ENCODE measurements around the gene ARHGAP4. TPM values are rescaled to one million over a fixed set of nuclear protein-coding genes. Genes with fewer than 3 reads are reported as not detected.

ARHGAP4 gene
- total RNA-seq, 3 donors from 2014 or later: 96.7 to 128 (median 108) TPM

GRCh38 chrX:153884136-153884535 is 41.9 kb downstream of the ARHGAP4 start:
- ATAC-seq (no peak), DNase-seq (no peak)
- Mint-ChIP-seq H3K27me3 (ENCODE audit: low read depth) (peaks cover 29% of the 10 kb centered on the region), H3K9me3 (no peaks in the 10 kb centered on the region), H3K4me3 (no peak overlapping the region), H3K4me1 (ENCODE audit: low read depth) (peaks cover 5% of the 10 kb centered on the region), H3K36me3 (ENCODE audit: insufficient read depth) (no peaks in the 10 kb centered on the region)

GRCh38 chrX:153883163-153883843 is 42.8 kb downstream of the ARHGAP4 start:
- Mint-ChIP-seq H3K9me3 (no peaks in the 10 kb centered on the region), H3K36me3 (ENCODE audit: insufficient read depth) (no peaks in the 10 kb centered on the region), H3K27me3 (ENCODE audit: low read depth) (peaks cover 32% of the 10 kb centered on the region), H3K4me3 (no peak overlapping the region), H3K4me1 (ENCODE audit: low read depth) (peaks cover 11% of the 10 kb centered on the region)
- DNase-seq: no peak
- ATAC-seq: no peak

DNA sequence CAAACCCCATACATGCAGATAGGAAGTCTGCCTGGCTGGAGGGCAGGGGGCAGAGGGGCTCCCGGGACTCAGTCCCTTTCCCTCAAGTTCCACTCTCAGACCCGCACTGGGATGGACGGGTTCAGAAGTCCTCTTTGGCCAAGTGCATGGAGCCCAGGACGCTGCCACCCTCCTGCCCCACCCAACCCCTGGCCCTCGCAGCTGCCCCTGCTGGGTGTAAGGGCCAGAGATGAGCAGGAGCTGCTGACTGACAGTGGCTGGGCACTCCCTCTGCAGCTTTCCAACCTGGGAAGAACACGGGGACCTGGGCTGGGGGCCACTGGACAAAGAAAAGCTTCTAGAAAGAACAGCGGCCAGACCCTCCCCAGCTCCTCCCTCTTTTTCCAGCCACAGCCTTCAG is 43.5 kb downstream of the ARHGAP4 start:
- DNase-seq (no peak), ATAC-seq (no peak)
- H3K4me3 Mint-ChIP-seq: no peak overlapping the region
- peaks cover 30% of the 10 kb centered on the region for H3K27me3 Mint-ChIP-seq (ENCODE audit: low read depth)
- no peaks in the 10 kb centered on the region for H3K36me3 Mint-ChIP-seq (ENCODE audit: insufficient read depth)
- H3K4me1 Mint-ChIP-seq (ENCODE audit: low read depth): peaks cover 15% of the 10 kb centered on the region
- H3K9me3 Mint-ChIP-seq: no peaks in the 10 kb centered on the region

GRCh38 chrX:153882086-153882498 is 44.0 kb downstream of the ARHGAP4 start:
- Mint-ChIP-seq H3K4me3 (no peak overlapping the region), H3K36me3 (ENCODE audit: insufficient read depth) (no peaks in the 10 kb centered on the region), H3K9me3 (no peaks in the 10 kb centered on the region), H3K4me1 (ENCODE audit: low read depth) (peaks cover 15% of the 10 kb centered on the region), H3K27me3 (ENCODE audit: low read depth) (peaks cover 29% of the 10 kb centered on the region)
- ATAC-seq (no peak), DNase-seq (no peak)

DNA sequence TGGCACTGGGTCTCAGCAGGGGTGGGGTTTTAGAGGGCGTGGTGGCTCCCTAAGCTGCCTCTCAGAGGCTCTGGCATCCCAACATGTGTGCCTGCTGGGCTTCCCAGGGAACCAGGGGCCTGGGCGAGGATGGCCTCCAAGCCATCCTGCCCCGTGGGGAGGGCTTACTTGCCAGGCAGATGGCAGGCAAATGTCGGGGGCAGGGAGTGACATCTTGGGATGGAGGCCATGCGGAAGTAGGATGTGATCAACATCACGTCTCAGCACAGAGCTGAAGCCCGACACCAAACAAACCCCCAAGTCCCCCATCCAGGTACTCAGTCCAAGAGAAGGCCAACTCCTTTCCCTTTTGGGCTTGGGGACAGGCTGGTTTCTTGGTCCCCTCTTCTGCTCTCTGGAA is 44.8 kb downstream of the ARHGAP4 start:
- peaks cover 17% of the 10 kb centered on the region for H3K4me1 Mint-ChIP-seq (ENCODE audit: low read depth)
- ATAC-seq: no peak

DNA sequence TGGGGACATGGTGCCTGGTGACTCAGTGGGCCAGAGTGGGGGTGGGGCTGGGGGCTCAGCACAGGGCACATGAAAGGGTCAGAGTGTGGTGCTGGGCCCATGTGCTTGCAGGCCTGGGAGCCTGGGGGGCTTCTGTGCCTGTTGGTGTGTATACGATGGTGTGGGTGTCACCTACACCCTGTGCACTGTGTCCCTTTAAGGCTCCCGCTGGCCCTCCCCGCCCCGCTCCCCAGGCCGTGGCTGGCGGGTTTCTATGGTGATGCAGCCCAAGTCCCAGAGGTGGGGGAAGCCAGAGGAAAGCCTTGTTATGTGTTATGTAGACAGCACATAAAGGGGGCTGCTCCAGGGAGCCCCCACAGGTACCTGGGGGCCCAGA is 45.6 kb downstream of the ARHGAP4 start:
- Mint-ChIP-seq H3K27me3 (ENCODE audit: low read depth) (peaks cover 33% of the 10 kb centered on the region), H3K4me1 (ENCODE audit: low read depth) (peaks cover 17% of the 10 kb centered on the region), H3K9me3 (no peaks in the 10 kb centered on the region), H3K4me3 (no peak overlapping the region), H3K36me3 (ENCODE audit: insufficient read depth) (no peaks in the 10 kb centered on the region)
- ATAC-seq: no peak
- no peak for DNase-seq

More for the DNA sequence above, 44.8 kb downstream of the ARHGAP4 start:
- no peak for DNase-seq
- Mint-ChIP-seq H3K9me3 (no peaks in the 10 kb centered on the region), H3K4me3 (no peak overlapping the region), H3K36me3 (ENCODE audit: insufficient read depth) (no peaks in the 10 kb centered on the region), H3K27me3 (ENCODE audit: low read depth) (peaks cover 29% of the 10 kb centered on the region)

- no peak overlapping the region for H3K4me3 Mint-ChIP-seq
- H3K4me1 Mint-ChIP-seq (ENCODE audit: low read depth): peaks cover 16% of the 10 kb centered on the region
- peaks cover 35% of the 10 kb centered on the region for H3K27me3 Mint-ChIP-seq (ENCODE audit: low read depth)
- no peaks in the 10 kb centered on the region for H3K9me3 Mint-ChIP-seq
- ATAC-seq (no peak), DNase-seq (no peak)
- no peaks in the 10 kb centered on the region for H3K36me3 Mint-ChIP-seq (ENCODE audit: insufficient read depth)
These were observed 46.2 kb downstream of the ARHGAP4 start for GRCh38 chrX:153879741-153880439.

DNA sequence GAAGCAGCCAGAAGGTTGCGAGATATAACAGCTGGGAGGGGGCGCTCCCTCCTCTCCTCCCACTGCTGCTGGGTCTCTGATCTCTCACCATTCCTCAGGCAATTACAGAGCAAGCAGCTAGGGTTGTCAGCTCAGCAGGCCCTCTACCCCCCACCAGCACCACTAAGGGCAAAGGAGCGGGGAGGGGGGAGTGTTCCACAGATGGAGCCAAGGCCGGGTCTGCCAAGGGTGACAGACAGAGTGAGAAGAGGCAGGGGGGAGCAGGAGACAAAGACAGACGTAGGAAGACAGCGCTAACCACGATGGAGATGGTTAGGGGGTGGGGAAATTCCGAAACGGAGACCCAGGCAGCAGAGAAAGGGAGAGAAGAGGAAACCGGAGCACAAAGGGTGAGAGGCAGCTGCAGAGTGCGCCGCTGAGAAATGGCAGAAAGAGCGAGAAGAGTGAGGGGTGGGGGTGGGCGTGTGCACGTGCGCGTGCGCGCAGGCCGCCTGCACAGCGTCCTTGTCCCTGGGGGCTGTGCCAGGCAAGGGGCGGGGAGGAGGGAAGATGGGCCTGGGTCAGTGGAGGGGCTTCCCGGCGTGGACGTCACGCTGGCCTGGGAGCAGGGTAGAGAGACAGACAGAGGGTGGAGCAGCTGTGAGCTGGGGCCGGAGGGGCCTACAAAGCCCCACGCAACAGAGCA is 47.0 kb downstream of the ARHGAP4 start:
- no peaks in the 10 kb centered on the region for H3K9me3 Mint-ChIP-seq
- no peaks in the 10 kb centered on the region for H3K36me3 Mint-ChIP-seq (ENCODE audit: insufficient read depth)
- DNase-seq: no peak
- H3K27me3 Mint-ChIP-seq (ENCODE audit: low read depth): peaks cover 31% of the 10 kb centered on the region
- H3K4me3 Mint-ChIP-seq: no peak overlapping the region
- peak; percentile 60 to 68 for ATAC-seq
- H3K4me1 Mint-ChIP-seq (ENCODE audit: low read depth): peaks cover 16% of the 10 kb centered on the region

DNA sequence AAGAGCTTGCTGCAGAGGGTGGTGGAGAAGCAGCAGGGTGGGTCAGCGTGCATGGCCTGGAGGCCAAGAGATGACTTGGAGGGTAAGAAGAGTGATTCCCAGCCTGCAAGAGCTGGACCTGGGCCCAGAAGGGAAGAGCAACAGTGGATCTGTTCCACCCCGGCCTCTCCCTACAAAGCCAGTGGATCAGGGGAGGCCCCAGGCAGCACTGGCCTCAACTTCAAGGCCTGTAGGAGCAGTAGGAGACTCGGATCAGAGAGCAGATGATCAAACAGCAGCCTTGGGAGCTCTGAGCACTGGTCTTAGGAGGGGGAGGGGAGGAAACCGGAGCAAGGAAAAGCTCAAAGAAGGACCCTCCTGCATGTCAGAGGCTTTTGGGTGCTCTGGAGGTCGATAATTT is 47.7 kb downstream of the ARHGAP4 start:
- Mint-ChIP-seq H3K4me1 (ENCODE audit: low read depth) (peaks cover 16% of the 10 kb centered on the region), H3K9me3 (no peaks in the 10 kb centered on the region), H3K36me3 (ENCODE audit: insufficient read depth) (no peaks in the 10 kb centered on the region), H3K27me3 (ENCODE audit: low read depth) (peaks cover 25% of the 10 kb centered on the region), H3K4me3 (no peak overlapping the region)
- no peak for DNase-seq
- no peak for ATAC-seq

DNA sequence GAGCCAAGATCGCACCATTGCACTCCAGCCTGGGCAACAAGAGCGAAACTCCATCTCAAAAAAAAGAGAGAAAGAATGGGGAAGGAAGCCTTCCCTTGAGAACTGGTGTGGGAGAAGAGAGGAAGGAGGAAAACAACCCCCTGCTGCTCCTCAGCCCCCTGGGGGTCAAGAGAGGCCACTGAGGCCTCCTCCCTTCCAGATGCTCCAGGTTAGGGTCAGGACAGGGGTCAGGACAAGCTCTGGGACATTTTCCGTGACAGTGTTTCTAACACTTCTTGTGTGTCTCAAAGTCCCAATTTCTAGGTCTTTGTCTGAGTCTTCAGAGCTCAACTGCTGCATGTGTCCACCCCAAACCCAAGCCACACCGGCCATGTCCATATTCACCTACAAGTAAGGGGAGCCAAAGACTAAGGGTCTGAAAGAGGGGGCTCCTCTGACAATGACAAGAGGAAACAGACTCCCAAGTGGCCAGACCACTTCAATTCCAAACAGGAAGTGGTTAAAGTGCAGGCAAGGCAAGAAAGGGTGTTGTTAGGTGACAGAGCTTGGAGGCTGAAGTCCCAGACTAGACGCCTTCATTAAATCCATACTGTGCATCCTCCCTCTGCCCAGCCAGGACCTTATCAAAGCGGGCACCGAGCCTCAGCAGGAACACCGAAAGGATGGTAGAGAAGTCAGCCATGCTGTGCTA is 48.3 kb downstream of the ARHGAP4 start:
- no peak overlapping the region for H3K4me3 Mint-ChIP-seq
- no peak for ATAC-seq

DNA sequence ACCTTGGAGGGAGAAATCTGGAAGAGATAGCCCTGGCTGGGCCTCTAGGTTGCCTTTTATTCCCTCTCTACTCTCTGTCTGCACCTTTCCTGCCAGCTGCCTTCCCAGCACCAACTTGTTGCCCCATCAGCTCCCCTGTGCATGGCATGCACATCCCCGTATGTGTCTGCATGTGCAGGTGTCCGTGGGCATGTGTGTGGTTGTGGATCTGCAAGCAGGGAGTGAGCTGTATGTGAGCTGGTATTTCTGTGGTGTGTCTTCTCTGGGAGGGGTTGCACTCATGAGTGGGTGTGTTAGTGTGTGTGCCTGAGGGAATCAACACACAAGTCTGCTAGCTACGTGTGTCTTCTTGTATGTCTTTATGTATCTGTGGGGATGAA is 50.0 kb downstream of the ARHGAP4 start:
- H3K4me3 Mint-ChIP-seq: no peak overlapping the region
- DNase-seq (no peak), ATAC-seq (no peak)
- peaks cover 27% of the 10 kb centered on the region for H3K27me3 Mint-ChIP-seq (ENCODE audit: low read depth)
- H3K36me3 Mint-ChIP-seq (ENCODE audit: insufficient read depth): no peaks in the 10 kb centered on the region
- H3K9me3 Mint-ChIP-seq: no peaks in the 10 kb centered on the region
- H3K4me1 Mint-ChIP-seq (ENCODE audit: low read depth): peaks cover 16% of the 10 kb centered on the region

More for the DNA sequence above, 48.3 kb downstream of the ARHGAP4 start:
- DNase-seq: no peak
- Mint-ChIP-seq H3K9me3 (no peaks in the 10 kb centered on the region), H3K4me1 (ENCODE audit: low read depth) (peaks cover 16% of the 10 kb centered on the region), H3K27me3 (ENCODE audit: low read depth) (peaks cover 25% of the 10 kb centered on the region), H3K36me3 (ENCODE audit: insufficient read depth) (no peaks in the 10 kb centered on the region)

DNA sequence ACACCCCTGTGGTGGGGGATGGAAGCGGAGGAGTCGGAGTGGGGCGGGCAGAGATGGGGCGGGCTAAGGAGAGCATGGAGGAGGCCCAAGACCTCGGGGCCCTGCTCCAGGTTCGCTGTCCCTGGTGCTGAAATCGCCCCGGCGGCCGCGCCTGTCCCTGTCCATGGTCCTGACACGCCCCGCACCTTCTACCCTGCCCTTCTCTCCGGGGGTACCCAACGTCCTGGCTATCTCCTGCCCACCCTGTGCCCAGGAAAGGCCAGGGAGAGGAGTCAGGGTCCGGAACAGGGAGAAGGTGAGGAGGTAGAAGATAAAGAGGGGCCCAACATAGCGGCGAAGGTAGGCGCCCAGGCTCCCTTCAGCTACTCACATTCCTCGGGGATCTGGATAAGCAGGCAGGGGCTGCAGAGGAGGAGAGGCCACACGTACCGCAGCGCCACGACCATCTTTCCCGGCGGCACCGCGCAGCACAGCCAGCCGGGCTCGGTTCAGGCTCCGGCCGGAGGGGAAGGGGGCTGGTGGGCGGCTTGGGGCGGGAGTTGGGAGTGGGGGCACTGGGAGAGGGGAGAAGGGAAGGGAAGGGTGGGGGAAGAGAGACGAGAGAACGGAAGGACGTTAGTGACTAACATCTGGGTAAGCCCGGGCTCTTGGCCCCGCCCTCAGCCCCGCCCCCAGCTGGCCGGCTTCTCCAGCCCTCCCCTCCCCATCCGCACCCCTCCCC is 50.5 kb downstream of the ARHGAP4 start:
- no peaks in the 10 kb centered on the region for H3K36me3 Mint-ChIP-seq (ENCODE audit: insufficient read depth)
- no peaks in the 10 kb centered on the region for H3K9me3 Mint-ChIP-seq
- DNase-seq: peak; percentile 62
- peaks cover 16% of the 10 kb centered on the region for H3K4me1 Mint-ChIP-seq (ENCODE audit: low read depth)
- peaks cover 24% of the 10 kb centered on the region for H3K27me3 Mint-ChIP-seq (ENCODE audit: low read depth)
- H3K4me3 Mint-ChIP-seq: no peak overlapping the region
- ATAC-seq: peak; percentile 73

- no peaks in the 10 kb centered on the region for H3K9me3 Mint-ChIP-seq
- no peak for ATAC-seq
- no peak overlapping the region for H3K4me3 Mint-ChIP-seq
- no peaks in the 10 kb centered on the region for H3K36me3 Mint-ChIP-seq (ENCODE audit: insufficient read depth)
- peaks cover 19% of the 10 kb centered on the region for H3K27me3 Mint-ChIP-seq (ENCODE audit: low read depth)
- no peak for DNase-seq
- H3K4me1 Mint-ChIP-seq (ENCODE audit: low read depth): peaks cover 16% of the 10 kb centered on the region
These were observed 51.5 kb downstream of the ARHGAP4 start for GRCh38 chrX:153874366-153875125.
